Tibial nerve (tissue), 4 donors: Measurements from ENCODE around the gene TNFRSF25.

Experiments
- CTCF ChIP-seq, 5 experiments: fragments of 200-600 bp in 3 of 5; fragments of 450-650 bp in 2 of 5; sonication (generic) in 3 of 5; IDR thresholded peaks; one replicate each; pipeline ENCODE4 v1.5.1; 2016 to 2019; ENCODE audit warnings: antibody characterized with exemption in 5 of 5, mild to moderate bottlenecking in 3 of 5, moderate library complexity in 2 of 5
- EP300 ChIP-seq, 2 donors: sonication (generic); formaldehyde crosslinking; IDR thresholded peaks; one replicate each; pipeline ENCODE4 v1.6.1; 2017; ENCODE audit warnings: antibody characterized with exemption in 2 of 2, mild to moderate bottlenecking in 1 of 2
- POLR2A ChIP-seq, 2 donors: fragments of 450-650 bp; IDR thresholded peaks; one replicate each; pipeline ENCODE4 v1.6.1; 2017; ENCODE audit warnings: antibody characterized with exemption in 2 of 2, mild to moderate bottlenecking in 2 of 2, moderate library complexity in 2 of 2

GRCh38 chr1:6414881-6415626 lies 50.9 kb downstream of the TNFRSF25 start:
- TF ChIP-seq CTCF (IDR thresholded peaks at IDR 0.05) = no peak
- no peak for TF ChIP-seq POLR2A (IDR thresholded peaks at IDR 0.05)
- no peak for TF ChIP-seq EP300 (IDR thresholded peaks at IDR 0.05)
